ENCODE data around the gene CDK18. TPM values are rescaled to one million over a fixed set of nuclear protein-coding genes. Genes with fewer than 3 reads are reported as not detected.
"Not testable (repeated sequence)": the region's sequence is repeated elsewhere in the genome, so short reads cannot be mapped to it uniquely, and the experiment has no call there.

The CDK18 gene
- total and polyA plus RNA-seq, 2 of the 8 experiments (the other 6 are each of a cell fraction or from before 2014, with no cell fraction given): 31.2 to 44.0 TPM

- H3K79me1 ChIP-seq (ENCODE audit: low read depth, low read length); DNase-seq (ENCODE audit: low read depth in 1 of 2, low spot score in 2 of 2); H3K36me3 ChIP-seq (ENCODE audit: control insufficient read depth in 2 of 4, insufficient read depth in 4 of 4, low read length in 3 of 4); H2BK12ac ChIP-seq (ENCODE audit: low read depth, low read length); H2AK5ac ChIP-seq (ENCODE audit: low read depth, low read length); H3K23ac ChIP-seq (ENCODE audit: insufficient read length); H4K8ac ChIP-seq (ENCODE audit: extremely low read depth, insufficient read depth, low read length); H3K18ac ChIP-seq (ENCODE audit: extremely low read depth, low read length); H3K79me2 ChIP-seq (ENCODE audit: control insufficient read depth in 1 of 2, insufficient read depth in 2 of 2, low read length in 2 of 2); H2BK15ac ChIP-seq (ENCODE audit: low read length); H3K23me2 ChIP-seq (ENCODE audit: low read depth, low read length); H3K4ac ChIP-seq (replicated peaks; ENCODE audit: insufficient read length, low read depth, low read length); H3K56ac ChIP-seq (replicated peaks; ENCODE audit: insufficient read length, low read depth, low read length); H3K4me2 ChIP-seq (ENCODE audit: insufficient read depth in 1 of 2, low read depth in 2 of 2, low read length in 2 of 2); H2BK120ac ChIP-seq (replicated peaks; ENCODE audit: low read depth, low read length); H3K27me3 ChIP-seq (replicated peaks in 1 of 4; ENCODE audit: control insufficient read depth in 3 of 4, extremely low read depth in 1 of 4, insufficient read depth in 3 of 4, low read length in 3 of 4); H2BK5ac ChIP-seq (ENCODE audit: low read depth, low read length); H4K5ac ChIP-seq (ENCODE audit: insufficient read length, low read depth, low read length); H3K27ac ChIP-seq (ENCODE audit: low read depth, low read length); H3K9me3 ChIP-seq (ENCODE audit: insufficient read depth in 2 of 2, low read depth in 1 of 2, low read length in 1 of 2); H4K91ac ChIP-seq (replicated peaks; ENCODE audit: insufficient read length, low read length); H3K14ac ChIP-seq (ENCODE audit: insufficient read length); H3K4me3 ChIP-seq (ENCODE audit: extremely low read depth in 1 of 4, insufficient read depth in 2 of 4, low read depth in 3 of 4, low read length in 4 of 4); H2BK20ac ChIP-seq (ENCODE audit: low read length); H4K20me1 ChIP-seq (replicated peaks in 1 of 2; ENCODE audit: control insufficient read depth in 1 of 2, insufficient read depth in 2 of 2, low read length in 2 of 2); H3K9ac ChIP-seq (replicated peaks in 1 of 4; ENCODE audit: extremely low read depth in 1 of 4, low read depth in 3 of 4, low read length in 3 of 4); FAIRE-seq; H2AFZ ChIP-seq (ENCODE audit: low read length): not testable (repeated sequence)
- ChIA-PET CTCF (ENCODE audit: partially characterized antibody) (interaction anchor here (0.6 to 31.2 kb wide), 14 partner anchors 9 to 154 kb away, joined by 3 to 767 read pairs (median 6); partner anchors contain the start of gene BLACAT1), POLR2A (ENCODE audit: partially characterized antibody) (interaction anchor here (2.2 kb wide), 1 partner anchor 23 kb away, joined by 4 read pairs; no protein-coding TSS in a partner anchor)
- WGBS, 2 experiments (ENCODE audit: extremely low coverage in 1 of 2, insufficient coverage in 1 of 2, insufficient read length in 1 of 2, insufficient replicate concordance in 2 of 2, low coverage in 1 of 2, low lambda C conversion rate in 2 of 2, missing lambda C conversion rate in 1 of 2): 85% methylated on average over 2 of the region's 2 CpGs; no CpG with 5 or more reads in 1 of the 2 experiments
- peak; percentile 83 for TF ChIP-seq KDM1A (IDR thresholded peaks at IDR 0.05; ENCODE audit: borderline replicate concordance, low read length)
- H3K4me1 ChIP-seq (replicated peaks in 1 of 4; ENCODE audit: control insufficient read depth in 3 of 4, insufficient read depth in 4 of 4, low read length in 3 of 4): peaks cover 0 to 29% (median 19%) of the 10 kb centered on the region in 4 experiments; a peak in 6 of 7 replicates
Measured at GRCh38 chr1:205478985-205479384, 25.5 kb upstream of the CDK18 start.
